HG03039 (cell line): ENCODE data around the gene SEMA3C.
"Not testable (repeated sequence)": the region's sequence is repeated elsewhere in the genome, so short reads cannot be mapped to it uniquely, and the experiment has no call there.

ENCODE experiments used
- ATAC-seq: cut with Tn5 transposase; IDR thresholded peaks from one replicate; pipeline ENCODE4 v1.9.1; 2021; ENCODE audit warnings: mild to moderate bottlenecking, moderate library complexity; ENCODE audit not compliant: unreplicated experiment

SEMA3C gene

GRCh38 chr7:80929619-80930018 lies 10.8 kb upstream of the SEMA3C start:
- no peak for ATAC-seq

- ATAC-seq, result not testable (repeated sequence)
These were observed 8.1 kb upstream of the SEMA3C start for GRCh38 chr7:80926955-80927354.

- ATAC-seq, result no peak
These were observed 5.2 kb upstream of the SEMA3C start for GRCh38 chr7:80924090-80924489.

- no peak for ATAC-seq
These were observed 4.4 kb upstream of the SEMA3C start for GRCh38 chr7:80923211-80923612.

GRCh38 chr7:80922253-80923049 lies 3.6 kb upstream of the SEMA3C start:
- no peak for ATAC-seq

- ATAC-seq, result no peak
These were observed 2.3 kb upstream of the SEMA3C start for GRCh38 chr7:80921130-80921529.

GRCh38 chr7:80918399-80918798 lies 452 bp downstream of the SEMA3C start:
- peak; percentile 53 for ATAC-seq

- ATAC-seq, result no peak
These were observed 1.8 kb downstream of the SEMA3C start for GRCh38 chr7:80916770-80917741.

GRCh38 chr7:80910228-80910627 lies 8.6 kb downstream of the SEMA3C start:
- no peak for ATAC-seq

- ATAC-seq, result no peak
These were observed 10.5 kb downstream of the SEMA3C start for GRCh38 chr7:80908360-80908797.

- no peak for ATAC-seq
These were observed 11.2 kb downstream of the SEMA3C start for GRCh38 chr7:80907612-80908011.

GRCh38 chr7:80907141-80907601 lies 11.7 kb downstream of the SEMA3C start:
- no peak for ATAC-seq

GRCh38 chr7:80905334-80905733 lies 13.5 kb downstream of the SEMA3C start:
- no peak for ATAC-seq

- no peak for ATAC-seq
These were observed 16.0 kb downstream of the SEMA3C start for GRCh38 chr7:80902716-80903308.

GRCh38 chr7:80902019-80902418 lies 16.8 kb downstream of the SEMA3C start:
- no peak for ATAC-seq

- ATAC-seq, result no peak
These were observed 18.0 kb downstream of the SEMA3C start for GRCh38 chr7:80900583-80901576.

GRCh38 chr7:80896906-80897598 lies 21.8 kb downstream of the SEMA3C start:
- ATAC-seq, result no peak

GRCh38 chr7:80895056-80895455 lies 23.8 kb downstream of the SEMA3C start:
- ATAC-seq, result no peak

- no peak for ATAC-seq
These were observed 27.6 kb downstream of the SEMA3C start for GRCh38 chr7:80891259-80891544.
